ENCODE measurements around the gene SEC22C. TPM values are rescaled to one million over a fixed set of nuclear protein-coding genes. Genes with fewer than 3 reads are reported as not detected.
A peak's percentile ranks its signal among the peaks of the same experiment; 100 is the strongest.

SEC22C gene
- total and polyA plus RNA-seq, 2 of the 13 experiments (the other 11 are each of a cell fraction or from before 2014, with no cell fraction given) = 20.0 to 40.0 TPM

DNA sequence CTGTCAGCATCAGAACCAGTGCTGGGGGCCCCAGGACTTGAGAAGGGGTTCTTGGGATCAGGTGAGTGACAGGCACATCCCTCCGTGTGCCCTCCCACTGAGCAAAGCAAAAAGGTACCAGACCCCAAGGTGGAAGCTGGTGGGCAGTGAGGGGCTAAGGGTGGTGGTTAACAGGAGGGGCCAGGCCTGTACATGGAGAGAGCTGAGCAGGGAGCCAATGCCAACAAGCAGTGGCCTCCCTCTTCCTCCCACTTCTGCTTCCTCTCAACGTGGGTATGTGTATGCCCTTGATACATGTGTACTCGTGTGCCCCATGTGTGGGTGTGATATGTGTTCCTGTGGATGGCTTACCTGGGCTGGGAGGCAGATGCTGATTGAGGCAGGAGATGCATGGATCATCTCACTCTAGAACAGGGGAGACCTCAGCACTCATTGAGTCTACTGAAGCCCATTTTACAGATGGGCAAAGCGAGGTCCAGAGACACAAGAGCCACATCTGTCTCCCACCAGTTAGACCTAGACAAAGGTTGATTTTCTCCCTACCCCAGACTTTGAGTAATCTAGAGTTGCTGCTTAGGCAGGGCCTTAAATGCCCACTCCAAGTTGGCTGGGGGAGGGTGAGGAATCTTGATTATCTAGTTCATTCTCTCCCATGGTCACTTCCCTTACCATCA, 78.4 kb downstream of the SEC22C start:
- no TSS peak for BruUV-seq (replicated peaks)
- H3K9me3 ChIP-seq (ENCODE audit: low read length) = no peaks in the 10 kb centered on the region
- H3K4me2 ChIP-seq (ENCODE audit: low read depth, low read length) = peak overlapping the region; percentile 84; the same call in 1 of the 2 replicates
- ChIA-PET POLR2A (no interaction called here), CTCF (ENCODE audit: low intra/inter-chr PET ratio, low total read pairs) (no interaction called here)
- H3K79me2 ChIP-seq (ENCODE audit: insufficient read depth, low read length) = no peaks in the 10 kb centered on the region
- TF ChIP-seq, protein P1, sequence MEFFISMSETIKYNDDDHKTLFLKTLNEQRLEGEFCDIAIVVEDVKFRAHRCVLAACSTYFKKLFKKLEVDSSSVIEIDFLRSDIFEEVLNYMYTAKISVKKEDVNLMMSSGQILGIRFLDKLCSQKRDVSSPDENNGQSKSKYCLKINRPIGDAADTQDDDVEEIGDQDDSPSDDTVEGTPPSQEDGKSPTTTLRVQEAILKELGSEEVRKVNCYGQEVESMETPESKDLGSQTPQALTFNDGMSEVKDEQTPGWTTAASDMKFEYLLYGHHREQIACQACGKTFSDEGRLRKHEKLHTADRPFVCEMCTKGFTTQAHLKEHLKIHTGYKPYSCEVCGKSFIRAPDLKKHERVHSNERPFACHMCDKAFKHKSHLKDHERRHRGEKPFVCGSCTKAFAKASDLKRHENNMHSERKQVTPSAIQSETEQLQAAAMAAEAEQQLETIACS (CRISPR knock-in tag; IDR thresholded peaks at IDR 0.05) = no peak
- TF ChIP-seq ZMYM3 (CRISPR knock-in tag; IDR thresholded peaks at IDR 0.05) (0 out of 2 replicates have a peak, but pooled peaks have one; percentile 34), ZNF629 (CRISPR knock-in tag; conservative IDR thresholded peaks at IDR 0.05) (peak; percentile 89), TBL1XR1 (IDR thresholded peaks at IDR 0.05; ENCODE audit: borderline replicate concordance, low read length, partially characterized antibody) (no peak)
- intact Hi-C loops (cut with micrococcal nuclease; ENCODE audit: unreplicated experiment) = loop anchor here (5.0 kb wide), 1 partner anchor 39 kb away; no protein-coding TSS in a partner anchor
- H3K27ac ChIP-seq (ENCODE audit: extremely low read length, insufficient read depth, low read length) = no peak overlapping the region
- H3K36me3 ChIP-seq (replicated peaks in 1 of 2; ENCODE audit: control insufficient read depth in 1 of 2, insufficient read depth in 2 of 2, low read length in 2 of 2) = no peaks in the 10 kb centered on the region
- DNase-seq (ENCODE audit: low spot score) = no peak
- peak overlapping the region in 1 of 3 experiments; percentile 69; a peak in 1 of 6 replicates for H3K4me3 ChIP-seq (replicated peaks in 1 of 3; ENCODE audit: insufficient read depth in 1 of 3, low read depth in 2 of 3, low read length in 3 of 3)
- no peaks in the 10 kb centered on the region for H4K20me1 ChIP-seq (ENCODE audit: insufficient read depth, low read length)
- in situ Hi-C loops (cut with HindIII; ENCODE audit: extremely low pct_ligation_motif_present, low pct_unique_long_range_greater_than_20kb) = no loop called here
- FAIRE-seq = no peak
- H3K4me1 ChIP-seq (ENCODE audit: insufficient read depth, low read length) = peaks cover 11% of the 10 kb centered on the region; the same call in 1 of the 2 replicates
- no peak overlapping the region for H3K9ac ChIP-seq (ENCODE audit: insufficient read depth, low read depth, low read length)
- H2AFZ ChIP-seq (ENCODE audit: low read length) = no peak overlapping the region
- WGBS (ENCODE audit: low lambda C conversion rate) = 37% methylated on average over 3 of the region's 4 CpGs
- ATAC-seq = no peak
- peaks cover 9 to 55% of the 10 kb centered on the region in 2 experiments; a peak in 4 of 5 replicates for H3K27me3 ChIP-seq (ENCODE audit: control insufficient read depth in 1 of 2, insufficient read depth in 2 of 2, low read length in 2 of 2)

All from HepG2 (cell line).